Stimulated activated CD4-positive, alpha-beta T cell treated with anti-CD3 and anti-CD28 coated beads, Interleukin-2, amount 100 ng/mL, for 4 hours (primary cell): ENCODE data around the gene SIGLEC1.

Source experiments
- DNase-seq: peaks from one replicate; pipeline ENCODE4 v3.0.0-alpha.2; 2020; ENCODE audit warnings: low read depth

The SIGLEC1 gene

DNA sequence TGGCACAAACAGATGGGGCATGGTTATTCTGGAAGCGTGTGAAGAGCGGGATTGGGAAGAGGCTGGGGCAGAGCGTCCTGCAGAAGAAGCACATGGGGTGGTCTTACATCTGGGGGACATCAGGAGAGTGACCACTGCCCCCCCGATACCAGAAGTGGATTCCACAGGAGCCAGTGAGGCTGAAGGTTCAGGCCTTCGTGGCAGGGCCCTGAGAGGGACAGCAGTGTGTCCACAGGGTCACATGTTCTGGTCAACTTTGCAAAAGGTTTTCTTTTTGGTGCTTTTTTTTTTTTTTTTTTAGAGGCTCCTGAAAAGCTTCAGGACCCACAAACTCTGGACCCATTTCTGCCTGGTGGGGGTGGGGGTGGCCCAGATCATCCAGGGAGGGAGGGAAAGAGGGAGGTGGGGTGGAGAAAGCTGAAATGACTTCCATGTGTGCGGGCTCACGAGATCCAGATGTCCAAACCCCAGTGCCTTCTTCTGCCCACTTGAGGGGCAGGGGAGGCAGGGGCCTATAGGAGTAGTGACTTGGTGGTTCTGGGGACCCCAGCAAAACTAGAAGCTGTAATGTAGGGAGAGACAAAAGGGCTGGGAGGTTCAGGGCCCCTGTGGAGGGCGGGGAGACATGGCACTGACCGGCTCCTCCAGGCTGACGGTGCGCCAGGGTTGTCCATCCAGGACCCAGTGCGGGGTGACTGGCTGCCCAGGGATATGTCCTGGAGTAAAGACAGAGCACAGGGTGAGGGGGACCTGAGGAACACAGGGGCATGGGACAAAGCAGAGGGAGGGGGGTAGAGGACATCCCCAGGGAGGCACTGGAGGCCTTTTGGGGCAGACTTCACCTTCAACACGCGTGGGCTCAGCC lies 33.3 kb downstream of the SIGLEC1 start:
- no peak for DNase-seq

DNA sequence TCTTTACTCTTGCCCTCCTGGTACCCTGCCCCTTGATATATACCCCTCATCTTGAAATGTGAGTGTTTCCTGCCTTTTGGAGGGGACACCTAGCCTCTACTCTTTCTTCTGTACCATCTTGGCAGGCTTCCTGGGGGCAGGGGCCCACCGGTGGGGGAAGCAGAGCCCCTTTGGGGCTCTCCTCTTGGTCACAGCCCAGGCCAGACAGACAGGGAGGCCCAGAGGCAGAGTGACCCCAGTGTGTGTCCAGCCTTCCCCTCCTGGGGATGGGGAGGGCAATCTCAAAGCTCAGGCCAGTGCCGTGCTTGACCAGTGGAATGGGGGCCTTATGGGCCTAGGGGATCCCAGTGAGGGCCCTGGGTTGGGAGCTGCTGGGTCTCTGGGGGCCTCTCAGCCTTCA lies 34.2 kb downstream of the SIGLEC1 start:
- DNase-seq: no peak

DNA sequence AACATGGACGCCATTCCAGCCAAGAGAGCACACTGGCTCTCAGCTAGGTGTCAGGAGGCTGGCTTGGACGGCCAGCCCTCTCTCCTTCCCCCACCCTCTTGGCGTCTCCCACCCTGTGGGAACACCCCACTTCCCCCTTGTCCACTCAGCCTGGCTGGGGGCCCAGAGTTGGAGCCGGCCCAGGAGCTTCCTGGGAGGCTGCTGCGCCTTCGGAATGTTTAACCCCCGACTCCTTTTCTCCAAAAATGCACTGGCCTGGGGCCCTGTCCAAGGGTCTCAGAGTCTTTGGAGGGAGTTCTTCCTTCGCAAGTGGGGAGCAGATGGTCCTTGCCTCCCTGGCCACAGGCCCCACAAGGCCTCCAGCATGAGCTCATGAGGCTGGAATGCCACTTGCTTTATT lies 34.7 kb downstream of the SIGLEC1 start:
- no peak for DNase-seq

DNA sequence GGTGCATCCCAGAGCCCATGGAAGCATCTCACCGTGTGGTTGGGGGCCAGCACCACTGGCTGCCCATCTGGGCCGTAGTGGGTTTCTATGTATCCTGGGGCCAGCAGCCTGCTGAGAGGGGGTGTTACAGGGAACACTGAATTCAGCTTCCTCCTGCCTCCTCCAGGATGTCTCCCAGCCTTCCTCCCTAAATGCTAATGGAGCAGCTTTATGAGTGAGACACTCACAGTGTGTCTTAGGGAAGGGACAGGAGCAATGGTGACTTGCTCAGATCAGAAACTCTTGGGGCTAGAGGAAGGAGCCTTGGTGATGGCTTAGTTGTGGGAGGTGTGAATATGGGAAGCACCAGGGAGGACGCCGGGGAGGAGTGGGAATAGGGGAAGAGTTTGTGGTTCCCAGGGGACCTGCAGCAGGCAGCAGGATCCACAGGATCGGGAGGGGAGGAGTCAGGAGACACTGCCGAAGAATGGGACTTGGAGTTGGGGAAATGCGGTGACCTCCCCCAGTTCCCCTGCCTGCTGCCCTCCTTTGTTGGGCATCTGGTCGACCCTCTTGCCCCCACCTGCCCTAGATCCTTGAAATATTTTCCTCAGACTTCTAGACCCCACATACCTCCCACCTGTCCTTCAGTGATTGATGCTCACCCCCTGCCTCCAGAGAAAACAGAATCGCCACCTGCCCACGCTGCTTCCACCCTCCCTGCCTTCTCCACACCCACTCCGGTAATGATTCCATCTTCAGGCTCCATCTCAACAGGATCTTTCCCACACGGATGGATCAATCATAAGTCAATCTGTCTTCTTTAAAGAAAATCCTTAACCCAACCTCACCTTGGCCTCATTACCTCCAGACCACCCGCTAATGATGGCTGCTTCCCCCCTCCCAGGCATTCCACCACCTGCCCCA lies 37.2 kb downstream of the SIGLEC1 start:
- no peak for DNase-seq

DNA sequence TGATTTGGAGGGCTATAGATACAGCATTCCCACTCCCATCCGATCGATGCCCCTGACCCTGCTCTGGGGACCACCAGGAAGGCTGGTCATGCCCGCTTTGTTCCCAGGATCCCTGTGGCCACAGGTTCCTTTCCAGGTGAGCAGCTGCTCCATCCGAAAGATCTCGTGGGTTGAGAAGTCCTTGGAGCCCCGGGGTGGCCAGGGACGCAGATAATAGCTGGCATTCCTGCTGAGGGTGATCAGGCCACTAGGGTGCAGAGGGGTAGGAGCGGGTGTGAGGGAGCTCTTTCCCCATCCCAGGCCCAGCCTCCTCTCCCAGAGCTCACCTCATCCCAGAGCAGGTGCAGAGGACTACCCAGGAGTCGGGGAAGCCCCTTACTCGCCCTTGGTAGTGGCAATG lies 38.0 kb downstream of the SIGLEC1 start:
- DNase-seq: no peak

DNA sequence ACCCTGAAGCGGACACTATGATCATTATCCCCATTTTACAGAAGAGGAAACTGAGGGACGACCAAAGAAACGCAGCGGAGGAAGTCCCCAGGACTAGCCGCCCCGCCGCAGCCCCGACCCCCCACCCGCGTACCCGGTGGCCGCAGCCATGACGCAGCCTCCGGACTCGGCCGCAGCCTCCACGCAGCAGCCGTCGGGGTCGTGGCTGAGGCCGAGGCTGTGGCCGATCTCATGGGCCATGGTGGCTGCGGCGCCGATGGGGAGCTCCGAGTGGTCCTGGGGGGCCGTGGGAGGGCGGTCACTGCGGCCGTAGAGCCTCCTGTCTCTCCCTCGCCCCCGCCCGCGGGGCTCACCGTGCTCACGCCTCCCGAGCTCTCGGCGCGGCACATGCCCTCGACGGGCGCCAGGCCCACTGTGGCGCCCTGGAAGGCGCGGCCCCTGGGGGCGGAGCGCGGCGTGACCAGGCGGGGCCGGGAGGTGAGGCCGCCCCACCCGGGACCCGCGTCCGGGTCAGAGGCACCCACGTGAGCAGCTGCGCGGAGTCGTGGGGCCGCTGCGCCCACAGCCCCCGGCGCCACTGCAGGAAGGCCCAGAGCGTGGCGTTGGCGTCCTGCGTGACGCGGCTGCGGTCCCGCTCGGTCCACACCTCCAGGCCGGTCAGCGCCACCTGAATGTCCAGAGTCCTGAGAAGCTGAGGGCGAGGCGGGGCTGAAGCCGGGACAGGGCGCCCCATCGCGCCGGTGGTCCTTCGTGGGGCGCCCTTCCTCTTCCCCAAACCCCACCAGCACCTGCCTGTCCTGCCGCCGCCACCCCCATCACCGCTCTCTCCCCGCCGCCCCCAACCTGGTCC lies 39.0 kb downstream of the SIGLEC1 start:
- DNase-seq: no peak

DNA sequence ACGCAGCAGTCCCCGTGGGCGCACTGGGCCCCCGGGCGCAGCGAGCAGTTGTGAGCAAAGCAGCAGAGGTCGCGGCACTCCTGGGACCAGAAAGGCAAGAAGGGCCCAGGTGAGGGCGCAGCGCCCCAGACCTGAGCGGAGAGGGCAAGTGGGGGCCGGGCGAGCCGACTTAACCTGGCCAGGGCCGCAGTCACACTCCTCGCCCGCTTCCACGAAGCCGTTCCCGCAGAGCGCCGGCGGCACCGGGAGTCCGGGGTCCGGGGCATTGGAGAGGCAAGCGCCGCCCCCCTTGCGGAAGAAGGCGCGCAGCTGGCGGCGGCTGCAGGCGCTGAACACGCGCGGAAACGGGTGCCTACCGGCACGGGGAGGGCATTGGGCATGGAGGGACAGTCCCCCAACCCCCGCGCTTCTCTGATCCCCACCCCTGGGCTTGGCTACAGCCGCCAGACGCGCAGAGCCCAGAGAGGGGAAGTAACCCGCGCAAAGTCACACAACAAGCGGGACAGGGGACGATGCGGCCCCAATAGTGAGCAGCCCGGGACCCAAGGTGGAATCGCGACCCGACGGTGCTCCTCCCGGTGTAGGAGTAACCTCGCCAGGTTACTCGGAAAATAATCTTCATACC lies 39.7 kb downstream of the SIGLEC1 start:
- no peak for DNase-seq

DNA sequence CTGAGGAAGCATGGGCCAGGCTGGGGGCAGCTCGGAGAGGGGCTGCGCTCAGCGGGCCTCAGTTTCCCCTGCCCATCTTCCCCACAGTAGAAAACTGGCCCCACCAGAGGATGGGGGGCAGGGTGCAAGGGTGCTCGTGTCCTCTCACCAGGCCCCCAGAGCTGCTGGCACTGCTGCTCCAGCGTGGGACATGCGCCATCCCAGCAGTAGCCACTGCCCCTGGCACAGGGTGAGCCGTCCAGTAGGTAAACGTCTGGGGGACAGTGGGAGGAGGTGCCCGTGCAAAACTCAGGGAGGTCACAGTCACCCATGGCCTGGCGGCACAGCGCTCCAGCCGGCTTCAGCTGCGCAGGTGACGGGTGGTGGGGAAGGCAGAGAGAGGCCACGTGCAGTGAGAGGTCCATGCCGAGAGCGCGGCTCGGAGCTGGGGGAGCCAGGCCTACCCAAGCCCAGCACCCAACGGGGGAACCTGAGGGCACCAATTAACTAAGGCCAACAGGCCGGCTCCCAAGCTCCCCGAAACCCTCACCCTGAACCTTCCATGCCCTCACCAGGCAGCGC lies 40.3 kb downstream of the SIGLEC1 start:
- no peak for DNase-seq

DNA sequence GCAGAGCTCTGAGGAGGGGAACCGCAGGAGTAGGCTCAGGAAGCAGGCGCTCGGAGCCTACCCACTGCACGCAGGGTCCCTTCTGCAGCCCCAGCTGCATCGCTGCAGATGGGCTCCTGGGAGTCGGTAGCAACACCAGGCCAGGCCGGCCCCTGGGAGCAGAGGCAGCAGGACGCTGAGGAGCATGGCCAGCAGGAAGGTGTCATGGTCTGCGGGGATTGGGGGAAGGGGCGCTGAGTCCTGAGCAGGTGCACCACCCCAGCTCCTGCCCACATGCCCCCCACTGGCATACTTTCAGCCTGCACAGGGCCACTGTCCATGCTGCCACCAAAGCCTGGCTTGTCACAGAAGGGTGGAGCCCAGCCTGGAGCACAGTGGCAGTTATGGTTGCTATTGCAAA lies 41.5 kb downstream of the SIGLEC1 start:
- no peak for DNase-seq

DNA sequence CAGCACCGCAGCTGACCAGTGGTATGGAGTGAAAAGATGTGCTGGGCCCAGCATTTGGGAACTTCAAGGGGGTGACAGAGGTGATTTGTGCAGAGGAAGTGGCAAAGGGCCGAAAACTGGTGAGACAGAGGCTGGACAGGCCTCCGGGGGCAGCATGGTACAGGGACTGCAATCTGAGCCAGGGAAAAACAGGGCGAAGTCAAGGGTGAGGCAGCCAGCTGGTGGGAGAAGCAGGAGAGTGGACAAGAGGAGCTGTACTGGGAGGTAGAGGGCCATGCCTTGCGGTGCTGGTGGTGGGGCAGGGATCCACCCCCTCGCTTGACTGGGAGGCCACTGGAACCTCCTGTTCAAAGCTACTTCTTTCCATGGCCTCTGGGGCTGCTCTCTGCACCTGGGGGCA lies 41.9 kb downstream of the SIGLEC1 start:
- DNase-seq: no peak

DNA sequence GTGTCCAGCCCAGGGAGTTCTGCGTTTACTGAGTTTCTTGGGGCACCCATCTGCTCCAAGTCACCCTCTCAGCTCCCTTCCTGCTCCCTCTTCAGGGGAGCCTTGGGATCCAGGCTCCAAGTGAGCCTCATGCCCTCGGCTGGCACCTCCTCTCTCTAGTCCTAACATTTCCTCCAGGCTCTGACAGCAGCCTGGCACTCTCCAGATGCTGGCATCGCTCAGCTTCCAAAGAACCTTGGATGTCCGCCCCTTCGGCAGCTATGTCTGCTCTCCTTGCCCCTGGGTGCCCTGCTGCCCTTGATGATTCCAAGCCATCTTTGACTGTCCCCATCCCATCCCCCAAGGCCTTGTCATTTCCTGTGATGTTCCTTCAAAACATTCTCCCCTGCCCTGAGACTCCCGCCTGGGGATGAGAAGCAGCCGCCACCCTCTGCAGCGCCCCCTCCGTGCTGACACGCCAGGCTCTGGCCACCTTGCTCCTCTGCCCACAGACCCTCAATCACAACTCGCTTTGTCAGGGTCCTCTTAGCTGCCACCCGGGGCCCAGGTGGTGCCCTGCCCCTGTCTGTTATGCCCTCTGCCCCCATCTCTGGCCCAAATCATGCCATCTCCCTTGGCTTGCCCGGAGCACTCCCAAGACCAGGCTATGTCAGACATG lies 42.6 kb downstream of the SIGLEC1 start:
- DNase-seq: no peak

DNA sequence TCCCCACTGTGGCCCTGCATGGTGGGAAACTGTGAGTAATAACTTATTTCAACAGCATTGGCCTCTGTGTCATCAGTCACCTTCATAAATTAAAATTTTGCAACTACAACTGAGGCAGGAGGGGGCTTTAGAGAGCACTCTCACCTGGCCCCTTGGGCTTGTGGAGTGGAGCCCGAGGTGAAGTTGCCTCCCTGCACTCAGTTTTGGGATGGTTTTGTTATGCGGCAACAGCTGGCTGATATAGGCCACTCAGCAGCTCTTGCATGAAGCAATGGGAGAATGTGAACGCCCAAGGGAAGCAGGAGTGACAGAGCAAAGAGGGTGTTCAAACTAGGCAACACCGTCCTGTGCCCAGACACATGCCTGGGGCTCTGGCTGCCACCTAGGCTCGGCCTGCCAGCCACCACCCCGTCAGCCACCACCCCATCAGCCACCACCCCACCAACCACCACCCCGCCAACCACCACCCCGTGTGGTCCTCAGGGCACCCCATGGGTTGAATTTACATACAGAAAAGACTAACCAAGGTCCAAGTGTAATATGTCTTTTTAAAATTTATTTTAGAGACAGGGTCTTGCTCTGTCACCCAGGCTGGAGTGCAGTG lies 44.9 kb downstream of the SIGLEC1 start:
- DNase-seq: no peak

DNA sequence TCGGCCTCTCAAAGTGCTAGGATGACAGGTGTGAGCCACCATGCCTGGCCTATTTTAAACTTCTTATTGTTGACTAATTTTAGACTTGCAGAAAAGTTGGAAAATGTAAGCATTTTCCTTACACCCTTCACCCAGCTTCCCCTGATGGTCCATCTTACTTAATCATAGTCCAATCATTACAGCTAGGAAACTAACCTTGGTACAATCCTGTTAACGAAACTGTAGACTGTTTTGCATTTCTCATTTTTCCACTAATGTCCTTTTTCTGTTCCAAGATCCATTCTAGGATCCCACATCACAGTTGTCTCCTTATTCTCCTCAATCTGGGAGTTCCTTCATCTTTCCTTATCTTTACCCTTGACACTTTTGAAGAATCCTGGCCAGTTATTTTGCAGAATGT lies 48.5 kb downstream of the SIGLEC1 start:
- DNase-seq: no peak

DNA sequence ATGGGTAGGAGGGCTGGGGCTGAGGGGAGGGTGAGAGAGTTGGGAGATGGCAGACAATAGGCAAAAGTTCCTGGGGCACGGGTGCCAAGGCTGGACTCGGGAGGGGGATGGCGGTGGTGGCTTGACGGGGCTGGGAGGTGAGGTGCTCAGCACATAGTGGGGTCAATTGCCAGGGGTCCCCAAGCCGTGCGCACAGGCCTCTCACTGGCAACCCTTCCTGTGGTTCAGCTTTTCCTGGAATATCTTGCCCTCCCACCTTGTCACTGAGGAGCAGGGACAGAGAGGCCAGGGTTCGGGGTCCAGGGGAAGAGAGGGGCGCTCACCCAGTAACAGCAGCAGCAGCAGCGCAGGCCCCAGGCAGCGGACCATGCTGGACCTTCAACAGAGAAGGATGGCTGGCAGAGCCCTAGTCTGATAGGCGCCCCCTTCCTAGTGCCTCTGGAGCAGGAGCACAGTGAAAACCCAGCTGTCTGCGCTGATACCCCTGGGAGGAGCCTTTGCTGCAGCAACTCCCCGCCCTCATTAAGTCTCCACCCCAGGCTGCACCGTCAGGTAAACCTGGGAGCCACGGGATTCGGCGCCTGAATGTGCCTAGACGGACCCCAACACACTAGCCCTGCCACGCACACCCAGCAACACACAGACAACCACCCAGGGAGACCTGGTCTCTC lies 49.2 kb downstream of the SIGLEC1 start, which contains the start of gene GFRA4:
GFRA4 (minus strand) TSS at position 369 of the 671 bp plus-strand sequence; CDS start at position 369, 0 bp downstream.
- no peak for DNase-seq
